Neural crest cell (in vitro differentiated cells): ENCODE results near the gene BICDL2. TPM values are rescaled to one million over a fixed set of nuclear protein-coding genes. Genes with fewer than 3 reads are reported as not detected.

Experiments used
- DNase-seq: peaks from one replicate; pipeline ENCODE4 v3.0.0; 2021; ENCODE audit warnings: low read depth, mixed read lengths, low spot score
- H3K27ac Mint-ChIP-seq: one replicate; pipeline ENCODE4 v1.8.0; 2021; ENCODE audit warnings: mild to moderate bottlenecking, mixed read lengths; ENCODE audit not compliant: unreplicated experiment
- H3K27me3 Mint-ChIP-seq: 2 replicates; pipeline ENCODE4 v1.8.0; 2021; ENCODE audit warnings: low read depth, mild to moderate bottlenecking, mixed read lengths
- H3K36me3 Mint-ChIP-seq: 2 replicates; pipeline ENCODE4 v1.8.0; 2021; ENCODE audit warnings: low read depth, mild to moderate bottlenecking, mixed read lengths
- H3K4me1 Mint-ChIP-seq: 2 replicates; pipeline ENCODE4 v1.8.0; 2021; ENCODE audit warnings: mixed read lengths
- H3K4me3 Mint-ChIP-seq: one replicate; pipeline ENCODE4 v1.8.0; 2021; ENCODE audit warnings: mild to moderate bottlenecking, mixed read lengths
- H3K9me3 Mint-ChIP-seq: 2 replicates; pipeline ENCODE4 v1.8.0; 2021; ENCODE audit warnings: mixed read lengths
- CTCF ChIP-seq: fragments of 200-600 bp; sonication (generic); conservative IDR thresholded peaks from 2 replicates; pipeline ENCODE4 v1.5.0; 2021; ENCODE audit warnings: antibody characterized with exemption, mild to moderate bottlenecking
- total RNA-seq: library from RNA; stranded (reverse); gene quantifications from 2 replicates; pipeline ENCODE4 v1.2.1, GENCODE V29; 2021

Gene BICDL2
- total RNA-seq, 1 donor from 2014 or later, result not detected

DNA sequence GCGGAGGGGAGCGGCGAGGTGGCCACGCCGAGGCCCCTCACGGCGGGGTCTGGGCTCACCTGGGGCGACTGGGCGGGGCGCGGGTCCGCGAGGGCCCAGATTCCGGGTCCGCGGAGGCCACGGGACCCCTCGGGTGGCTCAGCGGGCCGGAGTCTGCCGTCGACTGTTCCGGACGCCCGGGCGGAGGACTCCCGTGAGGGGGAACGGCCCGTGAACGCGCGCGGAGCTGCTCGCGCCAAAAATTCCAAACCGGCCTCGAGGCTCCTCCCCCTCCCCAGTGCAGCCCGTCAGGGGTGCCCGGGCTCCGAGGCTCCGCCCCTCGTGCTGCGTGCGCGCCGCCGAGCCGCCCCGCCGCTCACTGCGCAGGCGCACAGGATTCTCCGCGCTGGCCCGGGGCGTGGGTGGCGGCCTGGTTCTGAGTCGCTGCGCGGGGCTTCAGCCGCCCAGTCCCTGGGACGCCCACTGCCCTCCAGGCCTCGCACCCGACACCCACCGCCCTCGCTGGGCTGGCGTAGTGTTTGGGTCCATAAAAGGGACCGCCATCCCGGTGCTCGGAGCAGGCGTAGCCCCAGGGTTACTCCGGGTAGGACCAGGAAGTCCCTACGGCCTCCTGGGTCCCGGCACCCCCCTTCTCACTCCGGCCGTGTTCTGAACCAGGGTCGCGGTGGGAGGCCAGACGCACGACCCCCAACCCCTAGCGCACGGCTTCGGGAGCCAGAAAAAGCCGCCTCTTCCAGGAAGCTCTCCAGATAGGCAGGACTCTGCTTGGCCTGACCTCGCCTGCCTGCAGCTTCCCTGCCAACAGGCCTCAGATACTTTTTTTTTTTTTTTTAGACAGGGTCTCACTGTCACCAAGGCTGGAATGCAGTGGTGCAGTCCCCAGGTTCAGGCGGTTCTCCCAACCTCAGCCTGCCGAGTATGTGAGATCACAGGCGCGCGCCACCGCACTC, 56.2 kb downstream of the BICDL2 start, which contains the start of gene PKMYT1:
Gene PKMYT1 (minus strand): TSS at position 220 of the 950 bp plus-strand sequence. CDS start 789 bp downstream, outside the sequence.
- Mint-ChIP-seq H3K27ac (peak within 1 kb of the TSS; percentile 71), H3K9me3 (no peaks in the 10 kb centered on the region), H3K27me3 (peaks cover 15% of the 10 kb centered on the region), H3K4me1 (peaks cover 23% of the 10 kb centered on the region), H3K36me3 (no peaks in the 10 kb centered on the region), H3K4me3 (peak within 1 kb of the TSS; percentile 88)
- peak; percentile 89 for DNase-seq
- no peak for TF ChIP-seq CTCF

DNA sequence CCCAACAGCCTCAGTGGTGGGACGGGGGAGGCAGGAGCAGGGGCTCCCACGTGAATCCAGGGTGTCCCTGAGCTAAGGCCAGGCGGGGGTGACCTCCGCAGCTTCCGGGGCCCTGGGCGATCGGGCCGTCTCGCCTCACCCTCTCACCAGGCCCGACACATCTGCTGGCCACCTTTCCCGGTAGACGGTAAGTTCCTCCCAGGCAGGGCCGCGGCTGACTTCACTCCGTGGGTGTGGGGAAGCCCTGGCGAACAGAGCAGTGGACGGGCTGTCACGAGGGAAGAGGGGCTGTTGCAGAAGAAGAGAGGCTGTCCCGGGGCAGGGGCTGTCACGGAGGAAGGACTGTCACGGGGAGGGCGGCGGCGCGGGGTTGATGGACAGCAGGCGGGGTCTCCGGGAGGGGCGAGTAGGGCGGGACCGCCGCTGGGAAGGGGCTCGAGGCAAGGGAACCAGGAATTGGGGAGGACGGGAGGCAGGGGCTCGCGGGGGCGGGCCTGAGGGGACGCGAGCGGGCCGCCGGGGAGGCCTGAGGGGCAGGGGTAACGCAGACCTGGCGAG, 57.0 kb downstream of the BICDL2 start:
- H3K27me3 Mint-ChIP-seq, result peaks cover 15% of the 10 kb centered on the region
- H3K9me3 Mint-ChIP-seq, result no peaks in the 10 kb centered on the region
- no peaks in the 10 kb centered on the region for H3K36me3 Mint-ChIP-seq
- peak overlapping the region; percentile 88 for H3K4me3 Mint-ChIP-seq
- no peak for TF ChIP-seq CTCF
- peaks cover 23% of the 10 kb centered on the region for H3K4me1 Mint-ChIP-seq
- peak overlapping the region; percentile 71 for H3K27ac Mint-ChIP-seq
- no peak for DNase-seq

Other genes with a start within 250 kb of the BICDL2 start
- gene PRSS33, start 249.4 kb downstream of the BICDL2 start, total RNA-seq, result 0.23 and 0.39 TPM in 2 replicates
- gene PRSS41, start 238.5 kb downstream of the BICDL2 start, total RNA-seq, result not detected in 2 replicates
- gene PRSS21, start 219.7 kb downstream of the BICDL2 start, total RNA-seq, result not detected in 2 replicates
- not detected in 2 replicates for gene ZG16B, start 206.6 kb downstream of the BICDL2 start, total RNA-seq
- gene PRSS22, start 178.8 kb downstream of the BICDL2 start, total RNA-seq, result not detected in 2 replicates
- gene FLYWCH2, start 153.7 kb downstream of the BICDL2 start, total RNA-seq, result 32.3 and 32.4 TPM in 2 replicates
- 26.4 and 26.7 TPM in 2 replicates for gene FLYWCH1, start 125.0 kb downstream of the BICDL2 start, total RNA-seq
- gene KREMEN2, start 72.7 kb downstream of the BICDL2 start, total RNA-seq, result 1.0 TPM in 2 replicates
- 53.3 and 53.4 TPM in 2 replicates for gene PAQR4, start 67.6 kb downstream of the BICDL2 start, total RNA-seq
- gene PKMYT1, start 56.5 kb downstream of the BICDL2 start, total RNA-seq, result 80.1 and 82.2 TPM in 2 replicates
- not detected in 2 replicates for gene CLDN9, start 24.0 kb downstream of the BICDL2 start, total RNA-seq
- gene CLDN6, start 18.8 kb downstream of the BICDL2 start, total RNA-seq, result 0.47 and 0.55 TPM in 2 replicates
- 3.1 and 3.5 TPM in 2 replicates for gene TNFRSF12A, start 16.6 kb downstream of the BICDL2 start, total RNA-seq
- 23.7 and 28.6 TPM in 2 replicates for gene HCFC1R1, start 13.0 kb downstream of the BICDL2 start, total RNA-seq
- 62.5 and 68.0 TPM in 2 replicates for gene THOC6, start 12.9 kb downstream of the BICDL2 start, total RNA-seq
- gene MMP25, start 9.6 kb upstream of the BICDL2 start, total RNA-seq, result 0.64 and 0.96 TPM in 2 replicates
- not detected in 2 replicates for gene IL32, start 28.7 kb upstream of the BICDL2 start, total RNA-seq
- gene ZSCAN10, start 62.4 kb upstream of the BICDL2 start, total RNA-seq, result not detected in 2 replicates
- gene ZNF205, start 75.6 kb upstream of the BICDL2 start, total RNA-seq, result 19.7 and 21.1 TPM in 2 replicates
- 14.9 and 15.9 TPM in 2 replicates for gene ZNF213, start 98.1 kb upstream of the BICDL2 start, total RNA-seq
- gene OR1F1, start 151.3 kb upstream of the BICDL2 start, total RNA-seq, result 0.35 TPM in 1 of 2 replicates, not detected in the other
- gene ZNF200, start 198.2 kb upstream of the BICDL2 start, total RNA-seq, result 12.1 and 14.1 TPM in 2 replicates
- gene MEFV, start 219.7 kb upstream of the BICDL2 start, total RNA-seq, result not detected in 2 replicates
- gene ZNF263, start 246.5 kb upstream of the BICDL2 start, total RNA-seq, result 32.7 and 34.0 TPM in 2 replicates